Transverse colon (tissue), 4 donors: Measurements from ENCODE around the gene TTLL3.

Source experiments
- CTCF ChIP-seq, 5 experiments: fragments of 200-600 bp in 3 of 5; fragments of 450-650 bp in 2 of 5; sonication (generic) in 3 of 5; IDR thresholded peaks; 1 replicate in 2 of 5; 2 replicates in 3 of 5; pipeline ENCODE4 v1.5.1; 2016 to 2017; ENCODE audit warnings: antibody characterized with exemption in 5 of 5, inconsistent platforms in 3 of 5, mild to moderate bottlenecking in 2 of 5, moderate library complexity in 1 of 5
- POLR2AphosphoS5 ChIP-seq, 3 donors: sonication (generic); formaldehyde crosslinking; IDR thresholded peaks; one replicate each; pipeline ENCODE4 v1.6.1; 2016; ENCODE audit warnings: antibody characterized with exemption in 3 of 3

GRCh38 chr3:9785602-9786001 lies 24.5 kb upstream of the TTLL3 start:
- TF ChIP-seq CTCF (IDR thresholded peaks at IDR 0.05) (no peak), POLR2AphosphoS5 (IDR thresholded peaks at IDR 0.05) (no peak)
